Measurements from ENCODE around the gene CYP8B1.

CYP8B1 gene

GRCh38 chr3:42822828-42823227, 52.9 kb downstream of the CYP8B1 start:
- TF ChIP-seq HDGF (IDR thresholded peaks at IDR 0.05; ENCODE audit: borderline replicate concordance): no peak
- TF ChIP-seq CTBP1 (IDR thresholded peaks at IDR 0.05; ENCODE audit: borderline replicate concordance): no peak
- TF ChIP-seq, protein P1, sequence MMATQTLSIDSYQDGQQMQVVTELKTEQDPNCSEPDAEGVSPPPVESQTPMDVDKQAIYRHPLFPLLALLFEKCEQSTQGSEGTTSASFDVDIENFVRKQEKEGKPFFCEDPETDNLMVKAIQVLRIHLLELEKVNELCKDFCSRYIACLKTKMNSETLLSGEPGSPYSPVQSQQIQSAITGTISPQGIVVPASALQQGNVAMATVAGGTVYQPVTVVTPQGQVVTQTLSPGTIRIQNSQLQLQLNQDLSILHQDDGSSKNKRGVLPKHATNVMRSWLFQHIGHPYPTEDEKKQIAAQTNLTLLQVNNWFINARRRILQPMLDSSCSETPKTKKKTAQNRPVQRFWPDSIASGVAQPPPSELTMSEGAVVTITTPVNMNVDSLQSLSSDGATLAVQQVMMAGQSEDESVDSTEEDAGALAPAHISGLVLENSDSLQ (IDR thresholded peaks at IDR 0.05): peak; percentile 26; the same call in 1 of the 2 replicates
- no peak for TF ChIP-seq BHLHE40 (IDR thresholded peaks at IDR 0.05; ENCODE audit: borderline replicate concordance)
- CTCF ChIA-PET: interaction anchor here (0.7 to 1.0 kb wide), 2 partner anchors 17 to 1707 kb away, joined by 4 read pairs; no protein-coding TSS in a partner anchor
- POLR2A ChIA-PET: interaction anchor here (1.0 kb wide), 1 partner anchor 18 kb away, joined by 3 read pairs; the partner anchor contains the start of gene HIGD1A
- no peak for DNase-seq (ENCODE audit: extremely low spot score)
